Keratinocyte (primary cell): ENCODE data around the gene IFFO2. TPM values are rescaled to one million over a fixed set of nuclear protein-coding genes. Genes with fewer than 3 reads are reported as not detected.

Source experiments
- DNase-seq: peaks from one replicate; pipeline ENCODE4 v3.0.0-alpha.2; 2011; ENCODE audit warnings: low read depth, missing footprints, low spot score
- FAIRE-seq: peaks from 2 replicates; lab custom pipeline; 2011; peaks lifted over from hg19 to GRCh38; lab: Jason Lieb, UNC
- H2AFZ ChIP-seq: 2 replicates; pipeline ENCODE4 v1.6.0; 2012; ENCODE audit warnings: low read length, control low read depth, inconsistent platforms; ENCODE audit not compliant: control insufficient read depth
- H3K27ac ChIP-seq: 2 replicates; pipeline ENCODE4 v1.5.1; 2011; ENCODE audit warnings: low read length; ENCODE audit not compliant: control insufficient read depth, insufficient read depth
- H3K27me3 ChIP-seq: 3 replicates; pipeline ENCODE4 v1.6.0; 2011; ENCODE audit warnings: low read length; ENCODE audit not compliant: control insufficient read depth, insufficient read depth; ENCODE audit errors: extremely low read depth
- H3K36me3 ChIP-seq, 2 experiments: 2 replicates in 1 of 2; 3 replicates in 1 of 2; pipeline ENCODE4 v1.5.1; 2011; ENCODE audit warnings: low read length in 2 of 2, mild to moderate bottlenecking in 1 of 2; ENCODE audit not compliant: control insufficient read depth in 2 of 2, insufficient read depth in 2 of 2; ENCODE audit errors: extremely low read depth in 1 of 2
- H3K4me1 ChIP-seq: 3 replicates; pipeline ENCODE4 v1.5.1; 2011; ENCODE audit warnings: low read length; ENCODE audit not compliant: control insufficient read depth, insufficient read depth; ENCODE audit errors: extremely low read depth
- H3K4me2 ChIP-seq: 3 replicates; pipeline ENCODE4 v1.6.0; 2011; ENCODE audit warnings: low read depth, low read length; ENCODE audit not compliant: control insufficient read depth, insufficient read depth; ENCODE audit errors: extremely low read depth
- H3K4me3 ChIP-seq, 3 experiments: fragments of 200-600 bp in 1 of 3; sonication (generic) in 1 of 3; 2 replicates in 2 of 3; 3 replicates in 1 of 3; pipeline ENCODE4 v1.5.1; 2011 to 2016; ENCODE audit warnings: low read length in 3 of 3, mild to moderate bottlenecking in 3 of 3, control low read depth in 2 of 3, inconsistent platforms in 1 of 3, low read depth in 1 of 3, mixed read lengths in 1 of 3, mixed run types in 1 of 3, moderate library complexity in 1 of 3; ENCODE audit not compliant: control insufficient read depth in 2 of 3, insufficient read depth in 2 of 3; ENCODE audit errors: extremely low read depth in 1 of 3
- H3K79me2 ChIP-seq: 2 replicates; pipeline ENCODE4 v1.6.0; 2012; ENCODE audit warnings: low read length; ENCODE audit not compliant: control insufficient read depth, insufficient read depth
- H3K9ac ChIP-seq: 3 replicates; pipeline ENCODE4 v1.6.0; 2011; ENCODE audit warnings: low read length; ENCODE audit not compliant: control insufficient read depth, insufficient read depth; ENCODE audit errors: extremely low read depth
- H3K9me1 ChIP-seq: 3 replicates; pipeline ENCODE4 v1.6.0; 2011; ENCODE audit warnings: low read length; ENCODE audit not compliant: control insufficient read depth, insufficient read depth; ENCODE audit errors: extremely low read depth
- H3K9me3 ChIP-seq: 2 replicates; pipeline ENCODE4 v1.5.1; 2012; ENCODE audit warnings: low read depth, low read length; ENCODE audit not compliant: control insufficient read depth
- H4K20me1 ChIP-seq: 3 replicates; pipeline ENCODE4 v1.6.0; 2011; ENCODE audit warnings: low read length; ENCODE audit not compliant: control insufficient read depth, insufficient read depth; ENCODE audit errors: extremely low read depth
- EZH2 ChIP-seq: IDR thresholded peaks from one replicate; pipeline ENCODE4 v1.6.1; 2012; ENCODE audit warnings: inconsistent platforms, mild to moderate bottlenecking, low read length, moderate library complexity
- dilution Hi-C: fragments of 300-500 bp; cut with MboI; formaldehyde crosslinking; loops from one replicate; pipeline ENCODE4 v1.7.0; 2020; ENCODE audit warnings: low sequenced_read_pairs; ENCODE audit not compliant: extremely low pct_ligation_motif_present
- polyA plus RNA-seq, 5 experiments: library from polyadenylated mRNA; depleted of rRNA in 3 of 5; stranded (reverse) in 3 of 5; stranded (forward) in 1 of 5; unstranded in 1 of 5; fragments of >200 nt; gene quantifications; 1 replicate in 1 of 5; 2 replicates in 3 of 5; 3 replicates in 1 of 5; pipeline versions ENCODE4 v1.2.1 to v1.2.3, GENCODE V29; 2011 to 2012; ENCODE audit warnings: missing spikeins in 2 of 5, low read depth in 1 of 5, low replicate concordance in 1 of 5
- TF ChIP-seq, protein P1 (sequence below), 3 experiments: IDR thresholded peaks in 1 of 3; conservative IDR thresholded peaks in 1 of 3; optimal IDR thresholded peaks in 1 of 3; 2 replicates in 2 of 3; 3 replicates in 1 of 3; pipeline versions ENCODE3 to v1.5.1; 2011; ENCODE audit warnings: low read length in 3 of 3, mild to moderate bottlenecking in 3 of 3, moderate library complexity in 2 of 3, control low read depth in 1 of 3, inconsistent platforms in 1 of 3; ENCODE audit not compliant: insufficient read depth in 2 of 3; ENCODE audit errors: extremely low read depth in 1 of 3

IFFO2 gene
- polyA plus RNA-seq, 1 donor (not counting 4 experiments of a cell fraction or from before 2014, with no cell fraction given), result 57.9 TPM

DNA sequence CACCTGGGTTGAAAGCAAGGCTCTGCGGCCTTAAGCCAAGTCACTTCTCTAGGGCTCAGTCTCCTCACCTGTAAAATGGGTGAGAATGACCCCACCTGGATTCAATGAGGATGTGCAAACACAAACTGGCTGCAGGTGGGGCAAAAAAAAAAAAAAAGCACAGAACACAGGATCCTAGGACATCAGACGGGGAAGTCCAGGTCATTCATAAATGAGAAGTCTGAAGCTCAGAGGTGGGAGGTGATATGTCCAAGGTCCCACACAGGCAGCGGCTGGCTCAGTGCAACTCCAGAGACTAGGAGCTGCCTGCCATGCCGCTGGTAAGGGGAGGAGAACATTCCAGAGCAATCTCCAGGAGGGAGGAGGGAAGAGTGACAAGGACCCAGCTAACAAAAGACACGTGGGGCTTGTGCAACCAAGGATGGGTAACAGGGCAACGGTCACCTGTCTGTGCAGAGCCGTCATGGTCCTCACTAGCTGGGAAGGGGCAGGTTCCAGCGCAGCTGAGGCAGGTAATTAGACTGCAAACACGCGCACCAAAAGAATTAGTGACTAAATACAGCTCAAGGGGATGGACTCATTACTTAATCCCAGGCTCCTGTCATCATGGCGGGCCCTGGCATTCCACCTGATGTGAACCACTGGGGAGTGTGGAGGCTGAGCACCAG, 19.5 kb downstream of the IFFO2 start:
- Histone ChIP-seq H3K4me1 (peaks cover 79% of the 10 kb centered on the region), H3K27me3 (no peaks in the 10 kb centered on the region), H3K36me3 (peaks cover 7 to 26% of the 10 kb centered on the region in 2 experiments), H2AFZ (no peak overlapping the region), H3K4me2 (peak overlapping the region; percentile 20), H4K20me1 (peaks cover 5% of the 10 kb centered on the region), H3K9ac (peak overlapping the region; percentile 65), H3K9me3 (no peaks in the 10 kb centered on the region), H3K27ac (peak overlapping the region; percentile 93), H3K79me2 (peaks cover 96% of the 10 kb centered on the region), H3K9me1 (peaks cover 10% of the 10 kb centered on the region), H3K4me3 (no peak overlapping the region)
- peak; percentile 84 for FAIRE-seq
- TF ChIP-seq, protein P1, sequence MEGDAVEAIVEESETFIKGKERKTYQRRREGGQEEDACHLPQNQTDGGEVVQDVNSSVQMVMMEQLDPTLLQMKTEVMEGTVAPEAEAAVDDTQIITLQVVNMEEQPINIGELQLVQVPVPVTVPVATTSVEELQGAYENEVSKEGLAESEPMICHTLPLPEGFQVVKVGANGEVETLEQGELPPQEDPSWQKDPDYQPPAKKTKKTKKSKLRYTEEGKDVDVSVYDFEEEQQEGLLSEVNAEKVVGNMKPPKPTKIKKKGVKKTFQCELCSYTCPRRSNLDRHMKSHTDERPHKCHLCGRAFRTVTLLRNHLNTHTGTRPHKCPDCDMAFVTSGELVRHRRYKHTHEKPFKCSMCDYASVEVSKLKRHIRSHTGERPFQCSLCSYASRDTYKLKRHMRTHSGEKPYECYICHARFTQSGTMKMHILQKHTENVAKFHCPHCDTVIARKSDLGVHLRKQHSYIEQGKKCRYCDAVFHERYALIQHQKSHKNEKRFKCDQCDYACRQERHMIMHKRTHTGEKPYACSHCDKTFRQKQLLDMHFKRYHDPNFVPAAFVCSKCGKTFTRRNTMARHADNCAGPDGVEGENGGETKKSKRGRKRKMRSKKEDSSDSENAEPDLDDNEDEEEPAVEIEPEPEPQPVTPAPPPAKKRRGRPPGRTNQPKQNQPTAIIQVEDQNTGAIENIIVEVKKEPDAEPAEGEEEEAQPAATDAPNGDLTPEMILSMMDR (optimal IDR thresholded peaks at IDR 0.05 in 1 of 3, IDR thresholded peaks at IDR 0.05 in 1 of 3, conservative IDR thresholded peaks at IDR 0.05 in 1 of 3; ENCODE audit: extremely low read depth in 1 of 3, insufficient read depth in 2 of 3, low read length in 3 of 3), result no peak
- TF ChIP-seq EZH2, result no peak
- dilution Hi-C loops, result no loop called here
- DNase-seq, result no peak

DNA sequence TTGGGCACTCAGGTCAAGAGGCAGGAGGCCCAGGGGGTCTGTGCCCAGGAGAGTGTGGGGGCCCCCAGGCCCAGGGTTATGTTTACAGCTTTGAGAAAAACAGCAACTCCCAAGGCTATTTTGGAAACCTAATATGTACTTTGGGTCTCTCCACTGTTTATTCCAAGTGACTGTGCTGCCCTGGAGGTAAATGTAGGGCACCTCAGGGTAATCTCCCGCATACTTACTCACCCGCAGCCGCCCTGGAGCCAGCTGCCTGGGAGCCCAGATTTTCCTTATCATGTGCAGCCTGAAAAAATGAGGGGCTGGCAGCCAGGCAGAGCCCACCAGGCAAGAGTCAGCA, 20.0 kb downstream of the IFFO2 start:
- H3K4me1 ChIP-seq, result peaks cover 79% of the 10 kb centered on the region
- DNase-seq, result no peak
- peak overlapping the region; percentile 34 for H3K9ac ChIP-seq
- TF ChIP-seq EZH2, result no peak
- TF ChIP-seq, protein P1 (optimal IDR thresholded peaks at IDR 0.05 in 1 of 3, IDR thresholded peaks at IDR 0.05 in 1 of 3, conservative IDR thresholded peaks at IDR 0.05 in 1 of 3; ENCODE audit: extremely low read depth in 1 of 3, insufficient read depth in 2 of 3, low read length in 3 of 3), result no peak
- H3K4me2 ChIP-seq, result no peak overlapping the region
- H3K27ac ChIP-seq, result peak overlapping the region; percentile 93
- H3K9me3 ChIP-seq, result no peaks in the 10 kb centered on the region
- H4K20me1 ChIP-seq, result peaks cover 5% of the 10 kb centered on the region
- peaks cover 96% of the 10 kb centered on the region for H3K79me2 ChIP-seq
- peaks cover 7 to 27% of the 10 kb centered on the region in 2 experiments for H3K36me3 ChIP-seq
- dilution Hi-C loops, result no loop called here
- no peak for FAIRE-seq
- no peak overlapping the region for H2AFZ ChIP-seq
- no peak overlapping the region for H3K4me3 ChIP-seq
- H3K9me1 ChIP-seq, result peaks cover 10% of the 10 kb centered on the region
- no peaks in the 10 kb centered on the region for H3K27me3 ChIP-seq
